HepG2 (cell line): ENCODE measurements around the gene MARS1. TPM values are rescaled to one million over a fixed set of nuclear protein-coding genes. Genes with fewer than 3 reads are reported as not detected.
A peak's percentile ranks its signal among the peaks of the same experiment; 100 is the strongest.

Experiments used
- BORCS8-MEF2B ChIP-seq: sonication (generic); formaldehyde crosslinking; IDR thresholded peaks from 2 replicates; pipeline ENCODE4 v1.8.0; 2022; ENCODE audit warnings: mild to moderate bottlenecking, missing genetic modification reagents
- DZIP1 ChIP-seq: sonication (generic); formaldehyde crosslinking; IDR thresholded peaks from 2 replicates; pipeline ENCODE4 v1.5.0; 2020; ENCODE audit warnings: mild to moderate bottlenecking, missing genetic modification reagents
- EP300 ChIP-seq, 3 experiments: sonication (generic) in 1 of 3; formaldehyde crosslinking in 1 of 3; IDR thresholded peaks; 2 replicates each; pipeline versions ENCODE4 v1.5.1 to v1.6.1; 2011 to 2020; ENCODE audit warnings: low read depth in 2 of 3, low read length in 2 of 3, borderline replicate concordance in 1 of 3, improper control_type of control experiment in 1 of 3, mild to moderate bottlenecking in 1 of 3, missing genetic modification reagents in 1 of 3, moderate library complexity in 1 of 3
- FIP1L1 ChIP-seq: fragments of 200-400 bp; formaldehyde crosslinking; IDR thresholded peaks from 2 replicates; pipeline ENCODE4 v1.6.1; 2018; ENCODE audit warnings: low read depth, mild to moderate bottlenecking, low read length, moderate library complexity, borderline replicate concordance; ENCODE audit not compliant: insufficient read depth
- FOXJ3 ChIP-seq: sonication (generic); formaldehyde crosslinking; IDR thresholded peaks from 2 replicates; pipeline ENCODE4 v1.4.0; 2020; ENCODE audit warnings: missing genetic modification reagents, mild to moderate bottlenecking, borderline replicate concordance
- FOXP1 ChIP-seq, 2 experiments: fragments of 450-650 bp in 1 of 2; IDR thresholded peaks; 2 replicates each; pipeline ENCODE4 v1.6.1; 2017 to 2018; ENCODE audit warnings: antibody characterized with exemption in 1 of 2
- GLI4 ChIP-seq: sonication (generic); formaldehyde crosslinking; IDR thresholded peaks from 2 replicates; pipeline ENCODE4 v1.5.1; 2020; ENCODE audit warnings: missing genetic modification reagents, mild to moderate bottlenecking, moderate library complexity, borderline replicate concordance
- KDM3A ChIP-seq: IDR thresholded peaks from 2 replicates; pipeline ENCODE4 v1.6.1; 2018; ENCODE audit warnings: low read depth, missing compliant biosample characterization
- NKX3-1 ChIP-seq: sonication (generic); formaldehyde crosslinking; IDR thresholded peaks from 2 replicates; pipeline ENCODE4 v1.5.0; 2020; ENCODE audit warnings: missing genetic modification reagents
- NR3C1 ChIP-seq: sonication (generic); formaldehyde crosslinking; IDR thresholded peaks from 2 replicates; pipeline ENCODE4 v1.4.0; 2020; ENCODE audit warnings: missing genetic modification reagents
- TRIM24 ChIP-seq: sonication (generic); formaldehyde crosslinking; IDR thresholded peaks from 2 replicates; pipeline ENCODE4 v1.8.0; 2022; ENCODE audit warnings: mild to moderate bottlenecking, missing genetic modification reagents
- ZNF44 ChIP-seq: sonication (generic); formaldehyde crosslinking; IDR thresholded peaks from 2 replicates; pipeline ENCODE4 v1.5.1; 2020; ENCODE audit warnings: mild to moderate bottlenecking, missing genetic modification reagents
- ZNF781 ChIP-seq: sonication (generic); formaldehyde crosslinking; IDR thresholded peaks from 2 replicates; pipeline ENCODE4 v1.5.1; 2020; ENCODE audit warnings: borderline replicate concordance, mild to moderate bottlenecking, missing genetic modification reagents; ENCODE audit errors: not compliant biosample characterization
- polyA plus RNA-seq, 8 experiments: library from polyadenylated mRNA; depleted of rRNA in 3 of 8; stranded (reverse) in 7 of 8; unstranded in 1 of 8; fragments of >200 nt; fragmentation: Illumina TruSeq in 4 of 8; extraction: Trizol in 4 of 8; gene quantifications; 2 replicates each; pipeline versions ENCODE4 v1.2.1 to v1.2.3, GENCODE V29; 2011 to 2016; ENCODE audit warnings: low read depth in 4 of 8, missing spikeins in 1 of 8, mixed read lengths in 1 of 8; ENCODE audit not compliant: insufficient read depth in 1 of 8
- total RNA-seq, 5 experiments: library from RNA; depleted of rRNA; stranded (reverse); fragments of >200 nt; fragmentation: Illumina TruSeq; extraction: Trizol; gene quantifications; 2 replicates each; pipeline ENCODE4 v1.2.3, GENCODE V29; 2016; ENCODE audit warnings: low read depth in 1 of 5
- TF ChIP-seq, protein P1 (sequence below): fragments of 450-650 bp; IDR thresholded peaks from 2 replicates; pipeline ENCODE4 v1.6.1; 2016
- TF ChIP-seq, protein P2 (sequence below): sonication (generic); formaldehyde crosslinking; IDR thresholded peaks from 2 replicates; pipeline ENCODE4 v1.9.0; 2021; ENCODE audit warnings: missing genetic modification reagents, borderline replicate concordance

MARS1 gene
- total and polyA plus RNA-seq, 2 of the 13 experiments (the other 11 are each of a cell fraction or from before 2014, with no cell fraction given) = 115 to 181 TPM

DNA sequence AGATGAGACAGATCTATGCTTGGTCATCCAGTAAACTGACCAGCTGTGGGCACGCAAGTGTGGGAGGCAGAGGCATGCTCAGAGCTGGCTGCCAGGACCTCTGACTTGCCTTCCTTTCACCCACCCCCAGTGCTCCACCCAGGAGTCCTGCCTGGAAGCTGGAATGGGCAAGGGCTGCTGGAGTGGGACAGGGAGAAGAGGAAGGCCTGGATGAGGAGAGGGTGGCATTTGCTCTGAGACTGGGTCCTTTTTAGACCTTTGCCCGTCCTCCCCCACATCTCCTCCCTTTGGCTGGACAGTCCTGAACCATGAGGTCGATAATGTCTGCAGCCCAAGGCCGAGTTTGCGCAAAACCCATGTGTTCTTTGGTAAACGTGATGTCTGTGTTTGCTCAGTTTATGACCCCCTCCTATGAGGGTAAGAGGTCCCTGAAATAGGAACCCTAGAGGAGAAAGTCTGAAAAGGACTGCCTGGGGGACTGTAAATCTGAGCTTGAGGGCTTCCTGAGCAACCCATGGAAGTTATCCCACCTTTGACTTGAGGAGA is 36.6 kb upstream of the MARS1 start (continued):
- TF ChIP-seq TRIM24 = 0 out of 2 replicates have a peak, but pooled peaks have one; percentile 77
- TF ChIP-seq, protein P1, sequence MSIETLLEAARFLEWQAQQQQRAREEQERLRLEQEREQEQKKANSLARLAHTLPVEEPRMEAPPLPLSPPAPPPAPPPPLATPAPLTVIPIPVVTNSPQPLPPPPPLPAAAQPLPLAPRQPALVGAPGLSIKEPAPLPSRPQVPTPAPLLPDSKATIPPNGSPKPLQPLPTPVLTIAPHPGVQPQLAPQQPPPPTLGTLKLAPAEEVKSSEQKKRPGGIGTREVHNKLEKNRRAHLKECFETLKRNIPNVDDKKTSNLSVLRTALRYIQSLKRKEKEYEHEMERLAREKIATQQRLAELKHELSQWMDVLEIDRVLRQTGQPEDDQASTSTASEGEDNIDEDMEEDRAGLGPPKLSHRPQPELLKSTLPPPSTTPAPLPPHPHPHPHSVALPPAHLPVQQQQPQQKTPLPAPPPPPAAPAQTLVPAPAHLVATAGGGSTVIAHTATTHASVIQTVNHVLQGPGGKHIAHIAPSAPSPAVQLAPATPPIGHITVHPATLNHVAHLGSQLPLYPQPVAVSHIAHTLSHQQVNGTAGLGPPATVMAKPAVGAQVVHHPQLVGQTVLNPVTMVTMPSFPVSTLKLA = peak; percentile 66
- TF ChIP-seq FOXP1 (IDR thresholded peaks at IDR 0.05) = no peak
- peak; percentile 90 for TF ChIP-seq FOXP1 (CRISPR knock-in tag; IDR thresholded peaks at IDR 0.05)
- no peak for TF ChIP-seq NR3C1 (CRISPR knock-in tag)
- peak; percentile 93 for TF ChIP-seq BORCS8-MEF2B (CRISPR knock-in tag)
- TF ChIP-seq, protein P2, sequence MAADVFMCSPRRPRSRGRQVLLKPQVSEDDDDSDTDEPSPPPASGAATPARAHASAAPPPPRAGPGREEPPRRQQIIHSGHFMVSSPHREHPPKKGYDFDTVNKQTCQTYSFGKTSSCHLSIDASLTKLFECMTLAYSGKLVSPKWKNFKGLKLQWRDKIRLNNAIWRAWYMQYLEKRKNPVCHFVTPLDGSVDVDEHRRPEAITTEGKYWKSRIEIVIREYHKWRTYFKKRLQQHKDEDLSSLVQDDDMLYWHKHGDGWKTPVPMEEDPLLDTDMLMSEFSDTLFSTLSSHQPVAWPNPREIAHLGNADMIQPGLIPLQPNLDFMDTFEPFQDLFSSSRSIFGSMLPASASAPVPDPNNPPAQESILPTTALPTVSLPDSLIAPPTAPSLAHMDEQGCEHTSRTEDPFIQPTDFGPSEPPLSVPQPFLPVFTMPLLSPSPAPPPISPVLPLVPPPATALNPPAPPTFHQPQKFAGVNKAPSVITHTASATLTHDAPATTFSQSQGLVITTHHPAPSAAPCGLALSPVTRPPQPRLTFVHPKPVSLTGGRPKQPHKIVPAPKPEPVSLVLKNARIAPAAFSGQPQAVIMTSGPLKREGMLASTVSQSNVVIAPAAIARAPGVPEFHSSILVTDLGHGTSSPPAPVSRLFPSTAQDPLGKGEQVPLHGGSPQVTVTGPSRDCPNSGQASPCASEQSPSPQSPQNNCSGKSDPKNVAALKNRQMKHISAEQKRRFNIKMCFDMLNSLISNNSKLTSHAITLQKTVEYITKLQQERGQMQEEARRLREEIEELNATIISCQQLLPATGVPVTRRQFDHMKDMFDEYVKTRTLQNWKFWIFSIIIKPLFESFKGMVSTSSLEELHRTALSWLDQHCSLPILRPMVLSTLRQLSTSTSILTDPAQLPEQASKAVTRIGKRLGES (CRISPR knock-in tag) = no peak
- no peak for TF ChIP-seq ZNF44 (CRISPR knock-in tag)
- TF ChIP-seq ZNF781 = peak; percentile 66
- peak; percentile 79 for TF ChIP-seq FOXJ3 (CRISPR knock-in tag)
- TF ChIP-seq EP300 (IDR thresholded peaks at IDR 0.05; ENCODE audit: low read depth in 2 of 2, low read length in 2 of 2) = peak; percentile 55 to 96; a peak in 3 of 4 replicates
- TF ChIP-seq EP300 (CRISPR knock-in tag; IDR thresholded peaks at IDR 0.05; ENCODE audit: borderline replicate concordance) = peak; percentile 90
- TF ChIP-seq NKX3-1 (CRISPR knock-in tag) = no peak
- TF ChIP-seq FIP1L1 = no peak
- no peak for TF ChIP-seq DZIP1 (CRISPR knock-in tag)
- peak; percentile 95; the same call in 1 of the 2 replicates for TF ChIP-seq KDM3A (CRISPR knock-in tag)
- no peak for TF ChIP-seq GLI4
